HG03025 (cell line): ENCODE data around the gene NCBP3.

ENCODE experiments used
- ATAC-seq: cut with Tn5 transposase; IDR thresholded peaks from one replicate; pipeline ENCODE4 v1.9.1; 2021; ENCODE audit warnings: mild to moderate bottlenecking, moderate library complexity; ENCODE audit not compliant: unreplicated experiment, low FRiP score

NCBP3 gene

DNA sequence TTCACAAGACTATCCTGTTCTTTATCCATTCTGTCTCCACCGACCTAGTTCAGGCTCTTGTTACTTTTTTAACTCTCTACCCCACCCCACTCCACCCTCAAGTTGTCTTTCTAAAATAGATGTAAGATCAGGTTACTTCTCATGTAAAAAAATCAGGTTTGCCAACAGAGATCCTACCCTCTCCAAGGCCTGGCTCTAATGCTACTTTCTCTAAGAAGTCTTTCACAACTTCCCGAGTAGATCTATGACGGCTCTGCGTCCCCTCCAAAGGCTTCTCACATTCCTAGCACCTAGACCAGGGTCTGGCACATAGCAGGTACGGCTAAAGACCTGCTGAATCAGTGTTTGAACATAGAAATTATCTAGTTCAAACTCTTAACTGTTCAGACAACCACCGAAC lies 30.9 kb downstream of the NCBP3 start:
- no peak for ATAC-seq

DNA sequence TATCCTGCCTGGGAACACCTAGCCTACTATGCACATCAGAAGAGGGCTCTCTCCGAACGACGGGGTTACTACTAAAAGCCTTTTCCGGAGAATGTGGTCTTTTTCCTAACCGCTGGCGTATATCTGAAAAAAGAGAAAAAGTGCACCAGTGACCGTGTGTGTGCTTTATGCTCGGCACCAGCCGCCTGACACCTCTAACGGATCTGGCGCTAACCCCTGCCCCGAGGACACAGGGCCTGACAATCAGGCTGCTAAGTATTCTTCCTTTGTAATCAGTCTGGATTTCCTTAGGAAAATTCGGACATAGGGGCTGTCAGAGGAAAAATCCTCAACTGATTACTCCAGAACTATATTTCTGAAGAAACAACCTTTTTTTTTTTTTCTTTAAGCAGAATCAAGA lies 31.7 kb downstream of the NCBP3 start:
- no peak for ATAC-seq

DNA sequence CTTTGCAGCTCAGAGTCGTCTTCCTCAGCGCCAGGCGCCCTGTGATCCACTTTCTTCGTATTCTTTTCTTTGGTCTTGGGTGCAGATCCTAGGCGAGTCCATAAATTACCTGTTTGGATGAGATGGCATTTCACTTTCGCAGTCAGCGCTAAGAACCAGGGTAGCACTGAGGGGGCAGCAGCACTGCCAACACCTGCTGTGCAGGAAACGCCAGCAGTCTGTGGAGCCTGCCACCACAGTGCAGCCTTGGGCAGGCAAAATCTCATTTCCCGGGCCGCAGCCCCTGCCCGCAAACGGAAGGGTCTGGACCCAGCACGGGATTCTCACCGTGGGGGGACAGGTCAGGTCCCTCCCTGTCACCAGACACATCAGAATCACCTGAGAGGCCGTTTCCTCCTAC lies 32.9 kb downstream of the NCBP3 start:
- no peak for ATAC-seq

DNA sequence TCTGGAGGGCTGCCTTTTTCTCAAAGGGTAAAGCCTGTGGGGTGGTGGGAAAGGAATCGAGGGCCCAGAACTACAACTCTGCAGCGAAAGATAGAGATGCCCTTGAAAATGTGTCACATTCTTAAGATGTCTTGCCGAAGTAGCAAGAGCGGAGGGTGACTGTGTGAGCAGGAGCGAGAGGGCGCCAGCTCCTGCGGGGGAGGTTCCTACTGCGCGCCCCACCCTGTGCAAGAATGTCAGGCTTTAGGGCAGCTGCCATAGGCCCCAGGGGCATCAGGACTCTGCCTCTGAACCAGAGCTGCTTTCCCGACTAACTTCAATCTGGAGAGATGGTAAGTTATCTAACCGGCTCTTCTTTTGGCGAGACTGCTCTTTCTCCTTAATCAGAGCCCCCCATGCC lies 33.3 kb downstream of the NCBP3 start:
- no peak for ATAC-seq

DNA sequence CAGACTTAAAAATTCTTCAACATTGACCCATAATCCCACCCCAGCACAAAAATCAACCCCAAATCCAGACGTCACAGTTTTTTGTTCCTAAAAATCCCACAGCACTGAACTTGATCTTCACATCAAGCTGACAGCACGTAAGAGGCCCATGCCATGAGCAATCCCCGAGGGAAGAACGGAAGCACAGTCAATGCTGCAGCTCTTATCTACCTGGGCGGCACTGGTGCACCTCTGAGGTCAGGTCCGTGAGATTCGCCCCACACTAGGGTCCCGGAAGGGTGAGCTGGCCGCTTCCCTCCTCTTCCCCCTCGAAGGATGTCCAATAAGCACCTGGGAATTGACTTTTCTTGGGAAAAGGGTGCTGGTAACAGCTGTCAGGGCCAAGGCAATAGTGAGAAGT lies 33.8 kb downstream of the NCBP3 start:
- no peak for ATAC-seq

DNA sequence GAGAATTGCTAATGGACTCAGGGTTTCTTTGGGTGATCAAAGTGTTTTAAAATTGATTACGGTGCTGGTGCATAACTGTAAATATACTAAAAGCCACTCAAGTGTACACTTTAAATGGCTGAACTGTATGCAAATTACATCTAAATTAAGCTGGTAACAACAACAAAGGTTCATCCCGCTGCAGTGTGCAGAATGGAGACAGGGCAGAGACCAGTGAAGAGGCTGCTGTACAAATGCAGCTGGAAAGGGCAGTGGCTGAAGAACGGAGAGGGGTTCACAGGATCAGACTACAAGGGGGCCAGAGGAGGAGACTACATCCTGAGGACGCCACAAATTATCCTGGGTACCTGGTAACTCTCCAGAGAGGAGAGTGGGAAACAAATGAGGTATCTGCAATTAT lies 36.0 kb downstream of the NCBP3 start:
- no peak for ATAC-seq

DNA sequence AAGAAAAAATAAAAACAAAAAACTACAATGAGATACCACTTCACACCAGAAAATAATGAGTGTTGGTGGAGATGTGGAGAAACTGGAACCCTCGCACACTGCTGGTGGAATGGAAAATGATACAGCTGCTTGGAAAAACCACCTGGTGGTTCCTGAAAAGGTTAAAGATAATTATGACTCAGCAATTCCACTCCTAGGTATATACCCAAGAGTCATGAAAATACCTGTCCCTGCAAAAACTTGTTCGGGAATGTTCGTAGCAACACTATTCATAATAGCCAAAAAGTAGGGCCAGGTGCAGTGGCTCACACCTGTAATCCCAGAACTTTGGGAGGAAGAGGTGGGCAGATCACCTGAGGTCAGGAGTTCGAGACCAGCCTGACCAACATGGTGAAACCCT lies 36.9 kb downstream of the NCBP3 start:
- ATAC-seq: no peak

DNA sequence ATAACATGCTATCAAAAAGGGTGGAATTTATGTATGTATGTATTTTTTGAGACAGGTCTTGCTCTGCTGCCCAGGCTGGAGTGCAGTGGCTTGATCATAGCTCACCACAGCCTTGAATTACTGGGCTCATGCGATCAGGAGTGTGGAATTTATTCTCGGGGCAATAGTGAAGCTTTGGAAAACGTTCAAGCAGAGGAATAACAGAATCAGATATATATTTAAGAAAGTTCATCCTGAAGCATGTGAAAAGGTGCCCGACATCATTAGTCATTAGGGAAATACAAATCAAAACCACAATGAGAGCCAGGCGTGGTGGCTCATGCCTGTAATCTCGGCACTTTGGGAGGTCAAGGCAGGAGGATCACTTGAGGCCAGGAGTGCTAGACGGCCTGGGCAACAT lies 37.3 kb downstream of the NCBP3 start:
- ATAC-seq: no peak

DNA sequence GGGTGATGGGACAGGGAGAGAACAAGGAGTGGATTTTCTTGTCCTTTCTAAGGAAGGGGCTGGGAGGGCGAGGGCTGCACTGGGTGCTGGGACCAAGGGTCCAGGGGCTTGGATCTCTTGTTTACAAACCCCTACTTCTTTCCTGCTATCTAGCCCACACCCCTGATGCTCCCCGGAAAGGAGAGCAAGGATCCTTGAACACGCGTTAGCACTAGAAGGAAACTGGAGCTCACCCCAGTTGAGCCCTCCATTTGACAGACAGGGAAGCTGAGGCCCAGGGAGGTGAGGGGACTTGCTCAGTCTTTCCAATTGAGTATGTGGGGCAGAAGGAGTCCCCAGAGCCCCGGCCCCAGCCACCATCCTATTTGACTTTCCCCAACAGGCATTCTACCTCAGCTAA lies 40.5 kb downstream of the NCBP3 start:
- no peak for ATAC-seq

DNA sequence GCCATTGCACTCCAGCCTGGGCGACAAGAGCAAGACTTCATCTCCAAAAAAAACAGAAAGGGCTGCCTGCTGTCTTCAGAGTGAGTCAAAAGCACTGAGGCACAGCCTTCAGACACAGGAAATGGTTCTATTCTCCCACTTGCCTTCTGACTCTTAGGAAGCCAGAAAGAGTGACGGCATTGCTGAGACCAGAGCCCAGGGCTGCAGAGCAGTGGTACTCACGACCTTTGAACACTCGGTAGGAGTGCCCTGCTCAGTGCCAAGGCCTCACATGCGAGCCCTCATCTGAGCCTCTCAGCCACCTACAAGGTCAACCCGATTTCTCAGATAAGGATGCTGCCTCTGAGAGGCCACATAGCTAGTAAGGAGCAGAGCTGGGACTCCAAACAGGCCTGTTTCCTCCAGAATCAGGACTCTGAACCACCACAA lies 41.5 kb downstream of the NCBP3 start:
- ATAC-seq: no peak

DNA sequence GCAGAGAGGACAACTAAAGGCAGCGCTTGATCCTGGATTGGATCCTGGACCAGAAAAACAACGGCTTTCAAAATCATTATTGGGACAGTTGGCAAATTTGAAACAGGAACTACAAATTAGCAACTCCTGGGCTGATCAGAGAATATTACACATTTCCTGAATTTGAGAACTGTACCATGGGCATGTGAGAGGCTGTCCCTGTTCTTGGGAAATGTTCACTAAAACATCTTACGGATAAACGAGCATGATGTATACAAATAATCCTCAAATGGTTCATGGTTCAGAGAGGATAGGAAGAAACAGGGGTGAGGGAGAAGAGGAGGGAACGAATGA lies 42.8 kb downstream of the NCBP3 start:
- ATAC-seq: no peak

DNA sequence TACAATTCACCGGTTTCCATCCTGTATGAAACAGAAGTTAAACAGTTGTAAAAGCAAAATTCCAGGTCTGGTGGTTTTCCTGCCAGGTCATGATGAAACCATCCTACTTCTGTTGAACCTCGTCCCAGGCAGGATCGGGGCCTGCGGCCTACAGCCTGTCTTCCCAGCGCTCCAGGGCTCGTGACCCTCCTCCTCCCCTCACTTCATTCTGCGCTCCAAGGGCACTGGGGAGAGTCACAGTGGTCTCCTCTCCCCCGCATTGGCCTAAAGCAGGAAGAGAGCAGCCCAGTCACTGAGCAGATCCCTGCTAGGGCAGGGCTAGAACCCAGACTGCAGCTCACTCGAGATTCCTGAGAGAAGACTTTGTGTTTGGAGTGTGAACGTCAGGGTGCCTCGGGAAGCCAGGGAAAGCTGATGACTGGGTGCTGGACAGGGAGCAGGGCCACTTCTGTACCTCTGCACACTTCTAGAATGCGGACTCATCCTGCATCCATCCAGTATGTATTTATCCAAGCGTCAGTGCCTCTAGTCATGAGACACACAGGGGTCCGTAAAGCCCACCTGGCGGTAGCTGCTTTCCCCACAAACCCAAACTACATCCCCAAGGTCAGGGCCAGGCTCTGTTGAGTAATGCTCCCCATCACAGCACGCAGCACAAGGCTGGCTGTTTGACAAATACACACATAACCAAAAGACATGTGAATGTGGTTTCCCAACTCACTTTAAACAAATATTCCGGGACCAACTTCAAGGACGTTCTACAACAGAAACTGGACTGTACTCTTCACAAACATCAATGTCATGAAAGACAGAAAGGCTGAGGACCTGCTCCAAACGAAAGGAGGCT lies 43.4 kb downstream of the NCBP3 start:
- ATAC-seq: no peak

DNA sequence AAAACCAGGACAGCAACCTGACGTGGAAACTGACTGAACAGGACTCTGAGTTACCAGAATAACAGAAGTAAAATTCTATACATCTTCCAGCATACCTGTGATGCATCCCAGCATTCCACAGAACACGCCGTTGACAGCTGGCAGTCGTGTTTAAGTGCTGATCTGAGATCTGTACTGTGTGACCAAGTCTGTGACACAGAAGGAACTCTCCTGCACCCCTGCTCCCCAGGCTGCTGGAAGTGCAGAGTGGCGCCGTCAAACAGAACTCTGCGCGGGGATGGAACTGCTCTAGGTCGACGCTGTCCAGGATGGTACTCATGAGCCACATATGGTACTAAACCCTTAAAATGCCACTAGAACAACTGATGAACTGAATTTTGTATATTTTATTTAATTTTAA lies 44.3 kb downstream of the NCBP3 start:
- no peak for ATAC-seq

DNA sequence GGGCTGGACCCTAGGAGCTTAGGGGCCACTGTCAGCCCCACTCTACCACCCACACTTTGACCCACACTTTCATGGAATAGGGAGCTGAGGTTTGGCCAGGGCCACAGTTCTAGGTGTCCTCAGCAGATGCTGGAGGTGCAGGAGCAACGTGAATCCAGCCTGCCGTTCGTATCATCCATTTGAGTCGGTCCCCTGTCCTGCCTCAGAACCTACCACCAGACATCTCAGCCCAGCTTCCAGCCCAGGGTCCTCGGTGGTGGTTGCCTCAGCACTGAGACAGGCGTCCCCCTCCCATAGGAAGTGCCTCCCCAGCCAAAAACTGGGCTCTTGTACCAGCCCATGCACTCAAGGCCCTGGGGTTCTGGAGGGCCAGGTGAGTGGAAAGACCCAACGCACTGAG lies 44.7 kb downstream of the NCBP3 start:
- no peak for ATAC-seq

DNA sequence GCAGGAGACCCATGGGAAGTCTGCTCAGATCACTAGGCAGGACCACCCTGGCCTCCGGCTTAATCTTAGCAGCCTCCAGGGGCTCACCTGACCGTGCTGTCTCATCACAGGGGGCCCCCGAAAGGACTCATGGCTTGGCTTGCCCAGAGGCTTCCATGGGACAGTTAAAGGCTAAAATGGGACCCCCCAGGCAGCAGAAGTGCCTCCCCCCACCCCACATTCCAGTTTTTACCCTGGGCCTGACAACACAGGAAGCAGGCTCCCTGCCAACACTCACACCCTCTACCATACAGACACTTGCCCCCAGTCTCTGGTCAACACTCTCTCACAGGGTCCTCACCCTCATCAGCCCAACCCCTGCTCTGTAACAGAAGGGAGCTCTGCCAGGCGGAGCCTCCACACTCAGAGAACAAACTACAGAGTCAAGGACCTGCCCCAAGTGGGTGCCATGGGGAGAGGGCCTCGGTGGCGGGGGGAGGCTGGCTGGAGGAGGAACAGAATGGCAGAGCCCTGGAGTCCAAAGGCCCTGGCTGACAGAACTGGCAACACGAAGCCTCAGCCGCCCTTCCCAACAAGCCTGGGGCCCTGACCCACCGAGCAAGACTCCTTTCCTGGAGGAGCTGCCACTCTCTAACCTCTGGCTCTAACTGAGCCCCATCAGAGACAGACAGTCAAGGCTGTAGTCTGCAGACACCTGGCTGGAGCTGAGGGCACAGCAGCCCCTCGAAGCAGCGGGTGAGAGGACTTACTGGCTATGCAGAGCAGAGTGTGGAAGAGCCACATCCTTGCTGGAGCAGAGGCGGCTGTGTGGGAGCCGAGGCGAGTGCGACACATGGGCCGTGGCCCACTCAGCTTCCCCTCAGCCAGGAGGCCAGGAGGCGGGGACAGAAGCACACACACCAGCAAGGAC lies 45.4 kb downstream of the NCBP3 start, which contains the start of gene ITGAE:
Gene ITGAE (minus strand): TSS at position 827 of the 910 bp plus-strand sequence. CDS start 44 bp downstream, at position 783.
- ATAC-seq: no peak

DNA sequence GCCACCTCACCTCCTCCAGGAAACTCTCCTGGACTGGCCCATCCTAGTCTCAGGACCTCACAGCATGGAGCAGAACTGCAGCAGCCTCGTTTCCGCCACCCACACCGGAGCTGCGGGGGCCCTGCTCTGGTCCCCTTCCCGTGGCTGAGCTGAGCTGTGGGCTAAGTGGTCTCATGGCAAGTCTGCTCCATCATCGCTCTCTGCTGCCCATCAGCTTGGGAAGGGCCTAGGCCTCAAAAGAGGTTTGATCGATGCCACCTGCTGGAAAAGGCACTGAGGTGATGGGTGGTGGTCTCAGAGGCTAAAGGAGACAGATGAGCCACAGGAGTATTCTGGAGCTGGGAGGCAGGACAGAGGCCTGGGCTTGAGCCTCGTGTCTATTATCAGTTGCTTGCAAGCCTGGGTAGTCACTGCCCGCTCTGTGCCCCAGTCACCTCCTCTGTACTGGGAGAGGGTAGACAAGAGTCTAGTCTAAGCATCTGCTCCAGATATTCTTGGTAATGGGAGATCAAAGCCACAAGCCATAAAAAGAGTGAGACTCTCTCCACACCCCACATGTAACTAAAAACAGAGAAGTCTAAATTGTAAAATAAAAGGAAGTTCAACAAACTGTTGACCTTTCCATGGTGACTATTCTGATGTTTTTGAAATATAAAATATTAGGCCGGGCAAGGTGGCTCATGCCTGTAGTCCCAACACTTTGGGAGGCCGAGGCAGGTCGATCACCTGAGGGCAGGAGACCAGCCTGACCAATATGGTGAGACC lies 46.7 kb downstream of the NCBP3 start:
- ATAC-seq: no peak

DNA sequence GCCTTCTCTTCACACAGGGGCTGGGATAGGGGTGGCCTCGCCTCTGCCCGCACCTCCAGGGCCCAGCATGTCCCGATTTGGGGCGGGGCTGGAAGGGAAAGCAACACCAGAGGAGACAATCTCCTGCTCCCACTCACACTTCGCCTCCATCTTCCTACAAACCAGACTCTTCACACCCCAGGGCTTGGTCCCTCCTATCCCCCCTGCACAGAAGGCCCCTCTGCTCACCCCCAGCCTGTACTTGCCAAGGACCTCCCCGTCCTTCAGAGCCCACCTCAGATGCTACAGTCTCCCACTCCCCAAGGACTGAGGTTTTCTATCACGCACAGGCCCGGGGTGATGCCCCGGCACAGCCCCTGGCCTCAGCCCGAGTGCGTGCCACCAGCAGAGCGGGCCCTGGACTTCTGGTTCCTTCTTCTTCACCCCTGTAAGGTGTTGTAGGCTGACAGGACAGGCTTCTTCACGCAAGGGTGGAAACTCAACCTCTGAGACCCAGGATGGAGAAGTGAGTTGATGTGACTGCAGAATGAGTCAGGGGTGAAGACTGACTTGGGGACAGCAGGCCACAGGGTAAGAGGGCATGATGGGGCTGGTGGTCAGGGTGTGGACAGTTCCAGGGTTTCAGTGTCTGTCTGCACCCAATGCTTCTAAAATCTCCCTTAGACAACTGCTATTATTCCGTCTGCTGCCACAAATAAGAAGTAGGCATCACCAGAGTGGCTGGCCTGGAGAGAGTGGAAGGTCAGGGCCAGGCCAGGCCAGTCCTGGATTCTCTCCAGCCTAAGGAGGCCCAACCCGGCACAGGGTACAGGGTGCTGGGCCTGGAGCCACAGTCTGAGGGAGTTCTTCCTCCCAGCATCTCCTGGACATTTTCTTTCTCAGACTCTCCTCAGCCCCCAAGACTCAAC lies 47.5 kb downstream of the NCBP3 start:
- ATAC-seq: no peak

DNA sequence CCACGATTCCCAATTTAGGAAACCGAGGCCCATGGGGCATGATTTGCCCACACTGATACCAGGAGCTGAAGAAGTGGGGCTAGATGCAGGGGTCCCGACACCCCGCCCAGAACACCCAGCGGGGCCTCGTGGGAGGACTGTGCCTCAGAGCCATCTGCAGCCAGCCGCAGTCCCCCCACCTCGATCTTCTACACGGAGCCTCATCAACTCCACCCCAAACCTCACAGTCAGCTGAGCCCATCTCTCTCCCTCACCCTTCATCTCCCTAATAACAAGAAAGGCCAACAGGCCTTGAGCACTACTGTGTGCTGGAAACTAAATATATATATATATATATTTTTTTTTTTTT lies 49.2 kb downstream of the NCBP3 start:
- no peak for ATAC-seq

DNA sequence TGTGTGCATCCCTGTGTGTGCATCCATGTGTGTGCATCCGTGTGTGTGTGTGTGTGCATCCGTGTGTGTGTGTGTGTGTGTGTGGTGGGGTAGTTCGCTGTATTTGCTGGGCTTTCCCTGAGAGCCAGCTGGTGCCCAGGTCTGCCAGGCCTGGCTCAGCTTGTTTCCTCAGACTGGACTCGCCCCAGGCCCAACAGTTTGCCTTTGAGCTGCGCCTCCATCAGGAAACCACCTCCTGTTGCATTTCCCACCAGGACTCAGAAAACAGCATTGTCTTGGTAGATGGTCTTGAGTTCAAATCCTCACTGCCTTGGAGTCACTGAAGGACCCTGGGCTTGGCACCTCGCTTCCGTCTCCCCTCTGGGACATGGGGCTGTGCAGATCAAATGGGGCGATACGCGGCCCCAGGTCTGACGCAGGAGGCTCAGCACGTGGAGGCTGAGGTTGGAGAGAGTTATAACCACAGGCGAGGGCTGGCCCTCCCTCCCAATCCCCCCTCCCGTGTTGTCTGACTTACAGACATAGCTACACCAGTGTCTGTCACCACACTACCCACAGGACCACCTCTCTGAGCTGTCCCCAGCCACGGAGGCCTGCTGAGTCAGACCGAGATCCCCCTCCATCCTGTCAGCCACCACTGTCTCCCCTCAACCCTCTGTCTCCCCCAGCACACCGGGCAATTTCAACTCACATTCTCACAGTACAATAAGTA lies 49.8 kb downstream of the NCBP3 start:
- ATAC-seq: no peak
